CD14-positive monocyte (primary cell): ENCODE data around the gene ZIC1. TPM values are rescaled to one million over a fixed set of nuclear protein-coding genes. Genes with fewer than 3 reads are reported as not detected.

Experiments
- DNase-seq, 3 donors: peaks; one replicate each; pipeline ENCODE4 v3.0.0-alpha.2; 2011 to 2022
- H2AFZ ChIP-seq: 2 replicates; pipeline ENCODE4 v1.6.0; 2012; ENCODE audit warnings: mild to moderate bottlenecking, low read depth, low read length, inconsistent platforms; ENCODE audit not compliant: insufficient read depth, poor library complexity, severe bottlenecking
- H3K27ac ChIP-seq, 2 donors: 1 replicate in 1 of 2; 2 replicates in 1 of 2; pipeline ENCODE4 v1.5.1; 2012 to 2013; ENCODE audit warnings: low read length in 2 of 2, control low read depth in 1 of 2, inconsistent platforms in 1 of 2, low read depth in 1 of 2, mild to moderate bottlenecking in 1 of 2
- H3K27me3 ChIP-seq, 2 donors: one replicate each; pipeline versions ENCODE4 v1.6.0 to v1.6.1; 2011 to 2013; ENCODE audit warnings: low read length in 2 of 2; ENCODE audit not compliant: control insufficient read depth in 2 of 2, insufficient read depth in 2 of 2
- H3K36me3 ChIP-seq, 2 donors: replicated peaks in 1 of 2; 1 replicate in 1 of 2; 2 replicates in 1 of 2; pipeline versions ENCODE4 v1.5.1 to v1.6.1; 2012 to 2013; ENCODE audit warnings: low read length in 2 of 2, control low read depth in 1 of 2, inconsistent platforms in 1 of 2, mild to moderate bottlenecking in 1 of 2; ENCODE audit not compliant: insufficient read depth in 2 of 2, control insufficient read depth in 1 of 2
- H3K4me1 ChIP-seq, 2 donors: 1 replicate in 1 of 2; 2 replicates in 1 of 2; pipeline versions ENCODE4 v1.5.1 to v1.6.1; 2012 to 2013; ENCODE audit warnings: low read length in 2 of 2, control low read depth in 1 of 2, inconsistent platforms in 1 of 2, mild to moderate bottlenecking in 1 of 2, moderate library complexity in 1 of 2; ENCODE audit not compliant: insufficient read depth in 2 of 2, control insufficient read depth in 1 of 2
- H3K4me2 ChIP-seq: replicated peaks from 2 replicates; pipeline ENCODE3; 2012; ENCODE audit warnings: low read length, moderate library complexity, mild to moderate bottlenecking; ENCODE audit not compliant: poor library complexity, severe bottlenecking; ENCODE audit errors: extremely low read depth
- H3K4me3 ChIP-seq, 3 experiments: fragments of 200-600 bp in 1 of 3; sonication (generic) in 1 of 3; replicated peaks in 1 of 3; 1 replicate in 2 of 3; 2 replicates in 1 of 3; pipeline ENCODE4 v1.5.1; 2011 to 2013; ENCODE audit warnings: low read length in 3 of 3, mild to moderate bottlenecking in 3 of 3, control low read depth in 2 of 3, low read depth in 2 of 3, inconsistent platforms in 1 of 3, moderate library complexity in 1 of 3
- H3K79me2 ChIP-seq: 2 replicates; pipeline ENCODE4 v1.6.0; 2012; ENCODE audit warnings: mild to moderate bottlenecking, control low read depth, inconsistent platforms, low read length, moderate library complexity; ENCODE audit not compliant: insufficient read depth
- H3K9ac ChIP-seq: 2 replicates; pipeline ENCODE4 v1.6.0; 2017; ENCODE audit warnings: low read length, mild to moderate bottlenecking; ENCODE audit not compliant: insufficient read depth, poor library complexity, severe bottlenecking
- H3K9me3 ChIP-seq, 2 donors: replicated peaks in 1 of 2; 1 replicate in 1 of 2; 2 replicates in 1 of 2; pipeline versions ENCODE4 v1.5.1 to v1.6.1; 2012 to 2013; ENCODE audit warnings: low read length in 2 of 2, control low read depth in 1 of 2; ENCODE audit not compliant: control insufficient read depth in 1 of 2, insufficient read depth in 1 of 2
- H4K20me1 ChIP-seq: 2 replicates; pipeline ENCODE4 v1.6.0; 2012; ENCODE audit warnings: mild to moderate bottlenecking, low read length, control low read depth, moderate library complexity; ENCODE audit not compliant: insufficient read depth
- H3K27ac Mint-ChIP-seq, 7 donors: one replicate each; pipeline ENCODE4 v1.8.0; 2020; ENCODE audit warnings: mild to moderate bottlenecking in 7 of 7, mixed read lengths in 7 of 7, moderate library complexity in 6 of 7, inconsistent platforms in 2 of 7
- H3K27me3 Mint-ChIP-seq, 3 donors: one replicate each; pipeline ENCODE4 v1.8.0; 2021 to 2022; ENCODE audit warnings: low read depth in 3 of 3, mild to moderate bottlenecking in 3 of 3, mixed read lengths in 3 of 3, moderate library complexity in 3 of 3, inconsistent platforms in 1 of 3
- H3K36me3 Mint-ChIP-seq, 2 donors: one replicate each; pipeline ENCODE4 v1.8.0; 2020; ENCODE audit warnings: mixed read lengths in 2 of 2, inconsistent platforms in 1 of 2, mild to moderate bottlenecking in 1 of 2
- H3K4me1 Mint-ChIP-seq: one replicate; pipeline ENCODE4 v1.8.0; 2020; ENCODE audit warnings: mild to moderate bottlenecking, mixed read lengths
- H3K4me3 Mint-ChIP-seq, 2 donors: one replicate each; pipeline ENCODE4 v1.8.0; 2020; ENCODE audit warnings: mild to moderate bottlenecking in 2 of 2, mixed read lengths in 2 of 2, moderate library complexity in 1 of 2
- H3K9me3 Mint-ChIP-seq, 7 donors: one replicate each; pipeline ENCODE4 v1.8.0; 2020 to 2022; ENCODE audit warnings: mixed read lengths in 7 of 7, mild to moderate bottlenecking in 6 of 7, moderate library complexity in 6 of 7, inconsistent platforms in 2 of 7
- CTCF ChIP-seq: fragments of 200-600 bp; IDR thresholded peaks from one replicate; pipeline ENCODE4 v1.8.0; 2022; ENCODE audit warnings: antibody characterized with exemption, mild to moderate bottlenecking
- WGBS: methylation state at CpG from one replicate; pipeline ENCODE4 v1.1.5; 2013; ENCODE audit warnings: missing lambda C conversion rate; ENCODE audit not compliant: insufficient coverage; 5-methylcytosine and 5-hydroxymethylcytosine counted together
- intact Hi-C, 2 donors: fragments of 100-400 bp; cut with micrococcal nuclease; formaldehyde crosslinking; loops; one replicate each; pipeline versions ENCODE4 v1.15.0 to v1.15.1; 2023
- polyA plus RNA-seq, 3 donors: library from polyadenylated mRNA; depleted of rRNA in 1 of 3; unstranded in 2 of 3; stranded (reverse) in 1 of 3; fragments of 300-500 nt in 2 of 3; fragments of >200 nt in 1 of 3; fragmentation: Illumina TruSeq in 2 of 3; gene quantifications; 1 replicate in 2 of 3; 2 replicates in 1 of 3; pipeline ENCODE4 v1.2.3, GENCODE V29; 2012 to 2021

ZIC1 gene
- polyA plus RNA-seq, 3 donors, result not detected

- Histone ChIP-seq H3K4me3 (no peak overlapping the region), H3K9ac (no peak overlapping the region), H2AFZ (no peak overlapping the region), H3K27me3 (peaks cover 94 to 99% of the 10 kb centered on the region in 2 donors), H3K4me1 (no peaks in the 10 kb centered on the region), H4K20me1 (no peaks in the 10 kb centered on the region), H3K9me3 (peaks cover 50 to 80% of the 10 kb centered on the region in 2 donors), H3K27ac (no peak overlapping the region), H3K36me3 (no peaks in the 10 kb centered on the region), H3K4me2 (no peak overlapping the region), H3K79me2 (no peaks in the 10 kb centered on the region)
- WGBS, result 10% methylated on average over 17 of the region's 32 CpGs
- DNase-seq, result no peak
- Mint-ChIP-seq H3K27ac (no peak overlapping the region), H3K36me3 (peaks cover 12 to 13% of the 10 kb centered on the region in 2 donors), H3K4me3 (peak overlapping the region in 1 of 2 donors; percentile 80), H3K4me1 (peaks cover 8% of the 10 kb centered on the region), H3K27me3 (peaks cover 98 to 100% (median 99%) of the 10 kb centered on the region in 3 donors), H3K9me3 (peaks cover 14 to 61% (median 52%) of the 10 kb centered on the region in 7 donors)
- TF ChIP-seq CTCF, result no peak
- intact Hi-C loops, result no loop called here
Measured at GRCh38 chr3:147420353-147421183, 11.4 kb downstream of the ZIC1 start.

DNA sequence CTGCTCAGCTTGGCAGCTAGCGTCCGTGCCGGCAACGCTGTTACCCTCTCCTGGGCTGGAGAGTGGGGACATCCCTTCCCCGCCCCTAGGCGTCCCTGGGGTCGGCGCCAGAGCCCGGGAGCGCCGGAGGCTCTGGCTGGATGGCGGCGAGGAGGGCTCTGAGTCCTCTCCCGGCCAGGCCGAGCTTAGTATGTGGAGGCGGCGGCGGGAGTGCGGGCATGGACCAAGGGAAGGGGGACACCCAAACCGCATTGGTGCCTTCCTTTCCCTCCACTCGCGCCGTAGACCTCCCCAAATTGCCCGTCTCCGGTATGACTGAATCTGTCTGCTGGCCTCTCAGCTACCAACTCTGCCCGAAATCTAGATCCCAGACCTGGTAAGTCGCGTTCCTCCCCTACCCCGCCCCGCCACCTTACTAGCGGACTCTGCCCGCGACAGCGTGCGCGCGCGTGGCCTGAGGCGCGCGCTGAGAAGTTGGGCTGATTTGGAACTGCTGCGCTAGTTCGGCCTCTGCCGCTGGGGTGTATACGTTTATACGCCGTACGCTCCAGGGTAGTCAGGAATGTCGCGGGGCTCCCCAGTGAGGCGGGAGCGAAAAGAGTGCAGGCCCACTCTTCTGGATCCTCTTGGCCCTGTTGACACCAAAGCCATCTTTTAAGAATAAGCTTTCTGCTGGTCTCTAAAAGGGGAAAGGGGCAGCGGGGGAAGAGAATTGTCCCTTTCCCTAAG lies 12.2 kb downstream of the ZIC1 start:
- DNase-seq, result no peak
- 8% methylated on average over 52 of the region's 53 CpGs for WGBS
- Mint-ChIP-seq H3K4me1 (peaks cover 8% of the 10 kb centered on the region), H3K27me3 (peaks cover 91 to 95% (median 95%) of the 10 kb centered on the region in 3 donors), H3K36me3 (peaks cover 12 to 13% of the 10 kb centered on the region in 2 donors), H3K9me3 (peaks cover 14 to 61% (median 52%) of the 10 kb centered on the region in 7 donors), H3K4me3 (peak overlapping the region in 1 of 2 donors; percentile 71), H3K27ac (no peak overlapping the region)
- Histone ChIP-seq H2AFZ (no peak overlapping the region), H3K36me3 (no peaks in the 10 kb centered on the region), H4K20me1 (no peaks in the 10 kb centered on the region), H3K9me3 (peaks cover 50 to 78% of the 10 kb centered on the region in 2 donors), H3K9ac (no peak overlapping the region), H3K79me2 (no peaks in the 10 kb centered on the region), H3K4me2 (no peak overlapping the region), H3K27ac (no peak overlapping the region), H3K4me1 (no peaks in the 10 kb centered on the region), H3K4me3 (no peak overlapping the region), H3K27me3 (peaks cover 89 to 99% of the 10 kb centered on the region in 2 donors)
- no peak for TF ChIP-seq CTCF
- intact Hi-C loops, result no loop called here
